ENCODE data around the gene DMC1. TPM values are rescaled to one million over a fixed set of nuclear protein-coding genes. Genes with fewer than 3 reads are reported as not detected.

DMC1 gene
- total and polyA plus RNA-seq, 11 donors, result 0.12 to 2.4 (median 0.51) TPM

DNA sequence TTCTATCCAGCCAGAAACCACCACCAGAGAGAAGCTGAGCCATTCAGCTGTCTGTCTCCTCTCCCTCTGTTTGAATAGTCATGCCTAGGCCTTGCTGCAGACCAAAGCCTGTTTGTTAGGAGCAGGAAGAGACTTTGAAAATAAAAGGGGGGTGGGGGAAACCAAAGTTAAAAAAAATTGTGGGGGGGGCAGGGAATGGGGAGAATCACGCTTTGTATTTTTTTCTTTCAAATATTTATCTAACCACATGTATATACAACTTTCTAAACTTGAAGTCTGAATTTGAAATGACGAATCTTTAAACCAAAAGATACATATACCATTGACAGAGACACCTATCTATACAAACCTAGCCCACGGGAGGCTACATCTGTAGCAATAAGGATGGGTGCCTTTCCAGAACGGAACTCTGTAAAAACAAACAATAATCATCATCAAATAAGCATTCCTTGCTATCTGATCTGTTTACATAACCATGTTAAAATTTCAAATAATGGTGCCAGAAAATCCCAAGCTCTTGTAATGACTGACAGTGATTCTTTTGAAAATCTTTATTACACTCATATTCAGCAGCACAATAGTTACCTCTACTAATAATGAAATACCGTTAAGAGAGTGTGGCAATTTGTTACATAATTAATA is 78.2 kb downstream of the DMC1 start:
- DNase-seq (no peak), ATAC-seq (no peak)
- H3K27ac ChIP-seq, result peak overlapping the region in 10 of 12 donors; percentile 43 to 78 (median 74)
- no peaks in the 10 kb centered on the region for H3K9me3 ChIP-seq
- intact Hi-C loops (cut with DNase I), result no loop called here
- H3K27me3 ChIP-seq, result no peaks in the 10 kb centered on the region
- peaks cover 4 to 52% (median 30%) of the 10 kb centered on the region in 12 donors for H3K4me1 ChIP-seq
- TF ChIP-seq, protein P1, sequence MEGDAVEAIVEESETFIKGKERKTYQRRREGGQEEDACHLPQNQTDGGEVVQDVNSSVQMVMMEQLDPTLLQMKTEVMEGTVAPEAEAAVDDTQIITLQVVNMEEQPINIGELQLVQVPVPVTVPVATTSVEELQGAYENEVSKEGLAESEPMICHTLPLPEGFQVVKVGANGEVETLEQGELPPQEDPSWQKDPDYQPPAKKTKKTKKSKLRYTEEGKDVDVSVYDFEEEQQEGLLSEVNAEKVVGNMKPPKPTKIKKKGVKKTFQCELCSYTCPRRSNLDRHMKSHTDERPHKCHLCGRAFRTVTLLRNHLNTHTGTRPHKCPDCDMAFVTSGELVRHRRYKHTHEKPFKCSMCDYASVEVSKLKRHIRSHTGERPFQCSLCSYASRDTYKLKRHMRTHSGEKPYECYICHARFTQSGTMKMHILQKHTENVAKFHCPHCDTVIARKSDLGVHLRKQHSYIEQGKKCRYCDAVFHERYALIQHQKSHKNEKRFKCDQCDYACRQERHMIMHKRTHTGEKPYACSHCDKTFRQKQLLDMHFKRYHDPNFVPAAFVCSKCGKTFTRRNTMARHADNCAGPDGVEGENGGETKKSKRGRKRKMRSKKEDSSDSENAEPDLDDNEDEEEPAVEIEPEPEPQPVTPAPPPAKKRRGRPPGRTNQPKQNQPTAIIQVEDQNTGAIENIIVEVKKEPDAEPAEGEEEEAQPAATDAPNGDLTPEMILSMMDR (IDR thresholded peaks at IDR 0.05), result no peak
- no peak for TF ChIP-seq POLR2A (IDR thresholded peaks at IDR 0.05)
- WGBS, 4 donors, result 58 to 72% (median 69%) methylated on average over 5 of the region's 5 CpGs
- H3K4me3 ChIP-seq, result no peak overlapping the region
- peaks cover 7 to 100% (median 100%) of the 10 kb centered on the region in 9 donors for H3K36me3 ChIP-seq

DNA sequence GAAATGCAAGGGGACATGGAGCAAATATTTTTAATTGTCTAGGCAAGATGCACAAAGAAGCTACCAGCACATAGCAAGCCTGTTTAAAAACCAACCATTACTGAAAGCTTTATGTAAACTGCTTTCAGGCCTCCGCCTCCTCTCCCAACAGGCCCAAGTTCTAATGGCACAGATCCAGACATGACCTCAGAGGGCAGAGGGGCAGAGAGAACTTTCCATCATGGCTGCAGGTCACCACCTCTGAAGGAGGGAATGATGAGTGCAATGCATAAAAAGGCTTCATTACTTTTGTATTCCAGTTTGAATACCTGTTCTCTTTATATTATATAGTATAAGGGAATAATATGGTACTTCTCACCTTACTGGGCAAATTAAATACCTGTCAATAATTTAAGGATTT is 79.1 kb downstream of the DMC1 start:
- ATAC-seq (peak; percentile 78 to 94 (median 85)), DNase-seq (peak in 4 of 5 donors; percentile 81 to 85 (median 82))
- peaks cover 7 to 100% (median 100%) of the 10 kb centered on the region in 9 donors for H3K36me3 ChIP-seq
- H3K27ac ChIP-seq, result peak overlapping the region in 11 of 12 donors; percentile 23 to 78 (median 73)
- WGBS, 4 donors, result 29 to 53% (median 41%) methylated on average over 1 of the region's 1 CpG
- peaks cover 4 to 43% (median 27%) of the 10 kb centered on the region in 12 donors for H3K4me1 ChIP-seq
- no peaks in the 10 kb centered on the region for H3K9me3 ChIP-seq
- intact Hi-C loops (cut with DNase I), result no loop called here
- H3K4me3 ChIP-seq, result no peak overlapping the region
- TF ChIP-seq POLR2A (IDR thresholded peaks at IDR 0.05), result no peak
- TF ChIP-seq, protein P1 (IDR thresholded peaks at IDR 0.05), result no peak
- no peaks in the 10 kb centered on the region for H3K27me3 ChIP-seq

DNA sequence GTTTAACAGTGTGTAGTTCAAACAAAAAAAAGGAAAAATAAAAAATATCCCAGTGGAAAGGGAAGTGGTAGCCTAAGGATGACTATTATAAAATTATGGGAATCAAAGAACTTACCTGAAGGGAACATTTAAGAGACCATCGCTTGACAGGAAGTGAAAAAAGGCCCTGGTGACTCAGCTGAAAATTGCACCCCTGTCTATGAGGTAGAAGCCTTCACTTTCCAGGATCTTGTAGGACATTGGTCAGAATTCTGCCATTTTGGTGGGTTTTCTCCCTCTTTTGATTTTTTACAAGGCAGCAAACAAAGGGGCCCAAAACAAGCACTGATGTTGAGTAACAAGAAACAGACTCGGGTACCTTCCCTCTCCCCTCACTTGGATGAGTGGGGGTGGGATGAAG is 79.5 kb downstream of the DMC1 start:
- intact Hi-C loops (cut with DNase I), result no loop called here

GRCh38 chr22:38489561-38490145 is 80.3 kb downstream of the DMC1 start:
- peak overlapping the region in 7 of 12 donors; percentile 10 to 78 (median 43) for H3K27ac ChIP-seq
- intact Hi-C loops (cut with DNase I), result no loop called here
- H3K27me3 ChIP-seq, result no peaks in the 10 kb centered on the region
- H3K9me3 ChIP-seq, result no peaks in the 10 kb centered on the region
- ATAC-seq (peak in 2 of 4 donors; percentile 6), DNase-seq (no peak)
- 75 to 82% (median 79%) methylated on average over 7 of the region's 7 CpGs for WGBS, 4 donors
- no peak overlapping the region for H3K4me3 ChIP-seq
- peaks cover 4 to 41% (median 24%) of the 10 kb centered on the region in 12 donors for H3K4me1 ChIP-seq
- peaks cover 7 to 100% (median 100%) of the 10 kb centered on the region in 9 donors for H3K36me3 ChIP-seq
- no peak for TF ChIP-seq POLR2A (IDR thresholded peaks at IDR 0.05)
- TF ChIP-seq, protein P1 (IDR thresholded peaks at IDR 0.05), result no peak

More for the DNA sequence above, 79.5 kb downstream of the DMC1 start:
- H3K36me3 ChIP-seq, result peaks cover 7 to 100% (median 100%) of the 10 kb centered on the region in 9 donors
- TF ChIP-seq, protein P1 (IDR thresholded peaks at IDR 0.05), result no peak
- no peak for TF ChIP-seq POLR2A (IDR thresholded peaks at IDR 0.05)
- H3K27ac ChIP-seq, result peak overlapping the region in 11 of 12 donors; percentile 23 to 78 (median 73)
- 44 to 63% (median 58%) methylated on average over 2 of the region's 2 CpGs for WGBS, 4 donors
- ATAC-seq (peak in 2 of 4 donors; percentile 2 to 5), DNase-seq (no peak)
- H3K4me1 ChIP-seq, result peaks cover 4 to 43% (median 25%) of the 10 kb centered on the region in 12 donors
- no peaks in the 10 kb centered on the region for H3K27me3 ChIP-seq
- no peaks in the 10 kb centered on the region for H3K9me3 ChIP-seq
- no peak overlapping the region for H3K4me3 ChIP-seq
